Neural crest cell (in vitro differentiated cells): ENCODE data around the gene IGSF23. TPM values are rescaled to one million over a fixed set of nuclear protein-coding genes. Genes with fewer than 3 reads are reported as not detected.
A peak's percentile ranks its signal among the peaks of the same experiment; 100 is the strongest.

Source experiments
- DNase-seq: peaks from one replicate; pipeline ENCODE4 v3.0.0; 2021; ENCODE audit warnings: low read depth, mixed read lengths, low spot score
- H3K27ac Mint-ChIP-seq: one replicate; pipeline ENCODE4 v1.8.0; 2021; ENCODE audit warnings: mild to moderate bottlenecking, mixed read lengths; ENCODE audit not compliant: unreplicated experiment
- H3K27me3 Mint-ChIP-seq: 2 replicates; pipeline ENCODE4 v1.8.0; 2021; ENCODE audit warnings: low read depth, mild to moderate bottlenecking, mixed read lengths
- H3K36me3 Mint-ChIP-seq: 2 replicates; pipeline ENCODE4 v1.8.0; 2021; ENCODE audit warnings: low read depth, mild to moderate bottlenecking, mixed read lengths
- H3K4me1 Mint-ChIP-seq: 2 replicates; pipeline ENCODE4 v1.8.0; 2021; ENCODE audit warnings: mixed read lengths
- H3K4me3 Mint-ChIP-seq: one replicate; pipeline ENCODE4 v1.8.0; 2021; ENCODE audit warnings: mild to moderate bottlenecking, mixed read lengths
- H3K9me3 Mint-ChIP-seq: 2 replicates; pipeline ENCODE4 v1.8.0; 2021; ENCODE audit warnings: mixed read lengths
- CTCF ChIP-seq: fragments of 200-600 bp; sonication (generic); conservative IDR thresholded peaks from 2 replicates; pipeline ENCODE4 v1.5.0; 2021; ENCODE audit warnings: antibody characterized with exemption, mild to moderate bottlenecking
- total RNA-seq: library from RNA; stranded (reverse); gene quantifications from 2 replicates; pipeline ENCODE4 v1.2.1, GENCODE V29; 2021

IGSF23 gene
- total RNA-seq, 1 donor from 2014 or later = not detected

GRCh38 chr19:44603201-44603945, 10.0 kb upstream of the IGSF23 start:
- peaks cover 4% of the 10 kb centered on the region for H3K4me1 Mint-ChIP-seq
- DNase-seq = no peak
- peaks cover 52% of the 10 kb centered on the region for H3K27me3 Mint-ChIP-seq
- no peaks in the 10 kb centered on the region for H3K36me3 Mint-ChIP-seq
- no peak for TF ChIP-seq CTCF
- H3K27ac Mint-ChIP-seq = no peak overlapping the region
- peaks cover 4% of the 10 kb centered on the region for H3K9me3 Mint-ChIP-seq
- H3K4me3 Mint-ChIP-seq = no peak overlapping the region

GRCh38 chr19:44604241-44604640, 9.1 kb upstream of the IGSF23 start:
- Mint-ChIP-seq H3K27me3 (peaks cover 48% of the 10 kb centered on the region), H3K4me1 (peaks cover 4% of the 10 kb centered on the region), H3K9me3 (peaks cover 4% of the 10 kb centered on the region), H3K4me3 (no peak overlapping the region), H3K27ac (no peak overlapping the region), H3K36me3 (no peaks in the 10 kb centered on the region)
- DNase-seq = no peak
- TF ChIP-seq CTCF = no peak

GRCh38 chr19:44605547-44605946, 7.8 kb upstream of the IGSF23 start:
- Mint-ChIP-seq H3K9me3 (peaks cover 4% of the 10 kb centered on the region), H3K27ac (no peak overlapping the region), H3K36me3 (no peaks in the 10 kb centered on the region), H3K27me3 (peaks cover 36% of the 10 kb centered on the region), H3K4me1 (peaks cover 4% of the 10 kb centered on the region), H3K4me3 (no peak overlapping the region)
- no peak for TF ChIP-seq CTCF
- DNase-seq = no peak

GRCh38 chr19:44607049-44607448, 6.3 kb upstream of the IGSF23 start:
- peaks cover 26% of the 10 kb centered on the region for H3K27me3 Mint-ChIP-seq
- no peaks in the 10 kb centered on the region for H3K36me3 Mint-ChIP-seq
- H3K4me3 Mint-ChIP-seq = no peak overlapping the region
- H3K9me3 Mint-ChIP-seq = peaks cover 4% of the 10 kb centered on the region
- DNase-seq = no peak
- no peak for TF ChIP-seq CTCF
- H3K4me1 Mint-ChIP-seq = peaks cover 4% of the 10 kb centered on the region
- peak overlapping the region; percentile 78 for H3K27ac Mint-ChIP-seq

- Mint-ChIP-seq H3K9me3 (peaks cover 4% of the 10 kb centered on the region), H3K36me3 (no peaks in the 10 kb centered on the region), H3K4me1 (peaks cover 4% of the 10 kb centered on the region), H3K27me3 (peaks cover 22% of the 10 kb centered on the region), H3K27ac (no peak overlapping the region), H3K4me3 (no peak overlapping the region)
- TF ChIP-seq CTCF = no peak
- no peak for DNase-seq
Observed at GRCh38 chr19:44607917-44608316, 5.4 kb upstream of the IGSF23 start.
